B cell (primary cell): ENCODE results near the gene ZNF324. TPM values are rescaled to one million over a fixed set of nuclear protein-coding genes. Genes with fewer than 3 reads are reported as not detected.

Experiments used
- ATAC-seq: fragments of 200-7000 bp; cut with Tn5 transposase; one replicate; pipeline ENCODE4 v1.10.0; 2021; ENCODE audit warnings: low read depth, mild to moderate bottlenecking, moderate number of reproducible peaks, moderate library complexity
- CTCF ChIA-PET: fragments of 350-600 bp; sonication (Branson Sonifier 250); formaldehyde crosslinking; loops from one replicate; lab custom pipeline; 2021; ENCODE audit warnings: antibody characterized with exemption, inconsistent platforms; lab: Charles Lee
- POLR2A ChIA-PET: fragments of 350-600 bp; sonication (Branson Sonifier 250); formaldehyde crosslinking; loops from one replicate; lab custom pipeline; 2021; ENCODE audit warnings: antibody characterized with exemption; lab: Charles Lee
- DNase-seq: peaks from one replicate; pipeline ENCODE4 v3.0.0; 2013
- H2AFZ ChIP-seq: 2 replicates; pipeline ENCODE4 v1.6.1; 2012; ENCODE audit warnings: mild to moderate bottlenecking, low read depth, low read length; ENCODE audit not compliant: insufficient read depth, poor library complexity, severe bottlenecking
- H3K27ac ChIP-seq, 2 donors: 1 replicate in 1 of 2; 2 replicates in 1 of 2; pipeline ENCODE4 v1.5.1; 2012 to 2013; ENCODE audit warnings: low read length in 2 of 2, mild to moderate bottlenecking in 2 of 2, moderate library complexity in 1 of 2
- H3K27me3 ChIP-seq, 4 experiments: fragments of 200-600 bp in 1 of 4; sonication (generic) in 1 of 4; replicated peaks in 1 of 4; 1 replicate in 2 of 4; 2 replicates in 2 of 4; pipeline versions ENCODE4 v1.6.1 to v1.7.0; 2013 to 2016; ENCODE audit warnings: low read length in 3 of 4, mild to moderate bottlenecking in 2 of 4, mixed read lengths in 1 of 4, moderate library complexity in 1 of 4; ENCODE audit not compliant: insufficient read depth in 4 of 4, control insufficient read depth in 3 of 4; ENCODE audit errors: control extremely low read depth in 1 of 4
- H3K36me3 ChIP-seq, 2 experiments: replicated peaks in 1 of 2; 1 replicate in 1 of 2; 2 replicates in 1 of 2; pipeline versions ENCODE4 v1.6.1 to v1.7.1; 2013; ENCODE audit warnings: low read length in 1 of 2; ENCODE audit not compliant: insufficient read depth in 2 of 2, control insufficient read depth in 1 of 2; ENCODE audit errors: control extremely low read depth in 1 of 2, extremely low read depth in 1 of 2
- H3K4me1 ChIP-seq, 2 donors: fragments of 200-600 bp in 1 of 2; sonication (generic) in 1 of 2; 1 replicate in 1 of 2; 2 replicates in 1 of 2; pipeline versions ENCODE4 v1.5.1 to v1.6.1; 2013 to 2017; ENCODE audit warnings: low read length in 2 of 2; ENCODE audit not compliant: control insufficient read depth in 2 of 2, insufficient read depth in 2 of 2
- H3K4me2 ChIP-seq: replicated peaks from 2 replicates; pipeline ENCODE3; 2012; ENCODE audit warnings: mild to moderate bottlenecking, low read depth, low read length; ENCODE audit not compliant: poor library complexity, severe bottlenecking
- H3K4me3 ChIP-seq, 5 experiments: fragments of 200-600 bp in 1 of 5; sonication (generic) in 1 of 5; 1 replicate in 3 of 5; 2 replicates in 2 of 5; pipeline versions ENCODE4 v1.5.1 to v1.7.0; 2011 to 2016; ENCODE audit warnings: low read length in 4 of 5, mild to moderate bottlenecking in 4 of 5, low read depth in 2 of 5, control low read depth in 1 of 5, moderate library complexity in 1 of 5; ENCODE audit not compliant: insufficient read depth in 1 of 5; ENCODE audit errors: control extremely low read depth in 1 of 5, extremely low read depth in 1 of 5
- H3K79me2 ChIP-seq: fragments of 200-600 bp; sonication (generic); one replicate; pipeline ENCODE4 v1.6.0; 2016; ENCODE audit warnings: low read length; ENCODE audit not compliant: control insufficient read depth, insufficient read depth
- H3K9ac ChIP-seq: fragments of 200-600 bp; sonication (generic); 2 replicates; pipeline ENCODE4 v1.6.1; 2017; ENCODE audit warnings: mild to moderate bottlenecking, low read length, moderate library complexity
- H3K9me3 ChIP-seq, 3 donors: one replicate each; pipeline versions ENCODE4 v1.6.1 to v1.7.1; 2013; ENCODE audit warnings: low read length in 2 of 3; ENCODE audit not compliant: control insufficient read depth in 2 of 3, insufficient read depth in 1 of 3; ENCODE audit errors: control extremely low read depth in 1 of 3
- H4K20me1 ChIP-seq: 2 replicates; pipeline ENCODE4 v1.6.0; 2012; ENCODE audit warnings: mild to moderate bottlenecking, low read length; ENCODE audit not compliant: insufficient read depth, control insufficient read depth, poor library complexity, severe bottlenecking
- H3K27ac Mint-ChIP-seq: one replicate; pipeline ENCODE4 v1.8.0; 2021; ENCODE audit warnings: mixed read lengths
- H3K27me3 Mint-ChIP-seq: one replicate; pipeline ENCODE4 v1.8.0; 2021; ENCODE audit warnings: mixed read lengths
- H3K4me1 Mint-ChIP-seq: one replicate; pipeline ENCODE4 v1.8.0; 2021; ENCODE audit warnings: mixed read lengths
- H3K4me3 Mint-ChIP-seq: one replicate; pipeline ENCODE4 v1.8.0; 2021; ENCODE audit warnings: mixed read lengths
- H3K9me3 Mint-ChIP-seq: one replicate; pipeline ENCODE4 v1.8.0; 2022; ENCODE audit warnings: mixed read lengths; ENCODE audit not compliant: insufficient read depth
- CTCF ChIP-seq: fragments of 200-600 bp; IDR thresholded peaks from one replicate; pipeline ENCODE4 v1.8.0; 2022; ENCODE audit warnings: antibody characterized with exemption, mild to moderate bottlenecking
- EZH2 ChIP-seq: IDR thresholded peaks from 2 replicates; pipeline ENCODE4 v1.6.1; 2012; ENCODE audit warnings: borderline replicate concordance, low read depth, mild to moderate bottlenecking, moderate library complexity, low read length; ENCODE audit not compliant: insufficient read depth, poor library complexity, severe bottlenecking
- WGBS: methylation state at CpG from one replicate; pipeline ENCODE4 v1.1.5; 2013; ENCODE audit warnings: missing lambda C conversion rate; ENCODE audit not compliant: insufficient coverage; 5-methylcytosine and 5-hydroxymethylcytosine counted together
- intact Hi-C: fragments of 100-400 bp; cut with micrococcal nuclease; formaldehyde crosslinking; loops from one replicate; pipeline ENCODE4 v1.10.0; 2022
- polyA plus RNA-seq: library from polyadenylated mRNA; depleted of rRNA; stranded (reverse); fragments of >200 nt; gene quantifications from 2 replicates; pipeline ENCODE4 v1.2.3, GENCODE V29; 2012
- total RNA-seq, 2 donors: library from RNA; stranded (reverse); fragments of 120-200 nt in 1 of 2; gene quantifications; 1 replicate in 1 of 2; 2 replicates in 1 of 2; pipeline versions ENCODE4 v1.2.3 to v1.2.4, GENCODE V29; 2013 to 2022

ZNF324 gene
- total and polyA plus RNA-seq, 2 donors (not counting 1 experiment from before 2014, with no cell fraction given): 12.8 to 21.0 TPM

- TF ChIP-seq EZH2: no peak
- TF ChIP-seq CTCF: no peak
- H3K27ac Mint-ChIP-seq: no peak overlapping the region
Observed at GRCh38 chr19:58513213-58513693, 46.4 kb downstream of the ZNF324 start.

More at GRCh38 chr19:58513213-58513693, 46.4 kb downstream of the ZNF324 start:
- H4K20me1 ChIP-seq: peaks cover 54% of the 10 kb centered on the region
- H3K4me3 ChIP-seq: no peak overlapping the region
- H3K4me1 ChIP-seq: peaks cover 13 to 22% of the 10 kb centered on the region in 2 donors
- no peak for ATAC-seq
- no peak for DNase-seq
- WGBS: 92% methylated on average over 6 of the region's 10 CpGs
- H3K4me2 ChIP-seq: peak overlapping the region; percentile 77
- H3K27me3 ChIP-seq: no peaks in the 10 kb centered on the region
- H3K4me1 Mint-ChIP-seq: peaks cover 27% of the 10 kb centered on the region
- ChIA-PET CTCF (interaction anchor here (1.0 to 1.6 kb wide), 2 partner anchors 63 to 67 kb away, joined by 7 to 11 read pairs; no protein-coding TSS in a partner anchor), POLR2A (interaction anchor here (0.7 to 1.0 kb wide), 3 partner anchors 12 to 165 kb away, joined by 3 to 4 read pairs (median 3); no protein-coding TSS in a partner anchor)
- H2AFZ ChIP-seq: peak overlapping the region; percentile 55
- peak overlapping the region in 1 of 2 donors; percentile 36 for H3K27ac ChIP-seq
- peaks cover 0 to 5% (median 0%) of the 10 kb centered on the region in 3 donors for H3K9me3 ChIP-seq
- no peak overlapping the region for H3K4me3 Mint-ChIP-seq
- no peaks in the 10 kb centered on the region for H3K27me3 Mint-ChIP-seq
- H3K9me3 Mint-ChIP-seq: no peaks in the 10 kb centered on the region
- H3K36me3 ChIP-seq: peaks cover 0 to 12% of the 10 kb centered on the region in 2 experiments
- intact Hi-C loops: no loop called here
- H3K79me2 ChIP-seq: peaks cover 42% of the 10 kb centered on the region
- no peak overlapping the region for H3K9ac ChIP-seq
